Stimulated activated CD4-positive, alpha-beta T cell treated with anti-CD3 and anti-CD28 coated beads, Interleukin-4, amount 100 ng/mL, for 1 hour (primary cell): ENCODE data around the gene XNDC1N.

Experiments used
- DNase-seq: peaks from one replicate; pipeline ENCODE4 v3.0.0-alpha.2; 2020

XNDC1N gene, protein sequence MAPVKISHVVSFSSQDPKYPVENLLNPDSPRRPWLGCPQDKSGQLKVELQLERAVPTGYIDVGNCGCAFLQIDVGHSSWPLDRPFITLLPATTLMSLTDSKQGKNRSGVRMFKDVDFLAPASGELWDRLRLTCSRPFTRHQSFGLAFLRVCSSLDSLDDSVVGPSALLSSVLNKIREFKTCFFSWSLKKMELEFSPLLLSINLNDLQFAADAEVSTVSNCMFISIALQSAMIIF

DNA sequence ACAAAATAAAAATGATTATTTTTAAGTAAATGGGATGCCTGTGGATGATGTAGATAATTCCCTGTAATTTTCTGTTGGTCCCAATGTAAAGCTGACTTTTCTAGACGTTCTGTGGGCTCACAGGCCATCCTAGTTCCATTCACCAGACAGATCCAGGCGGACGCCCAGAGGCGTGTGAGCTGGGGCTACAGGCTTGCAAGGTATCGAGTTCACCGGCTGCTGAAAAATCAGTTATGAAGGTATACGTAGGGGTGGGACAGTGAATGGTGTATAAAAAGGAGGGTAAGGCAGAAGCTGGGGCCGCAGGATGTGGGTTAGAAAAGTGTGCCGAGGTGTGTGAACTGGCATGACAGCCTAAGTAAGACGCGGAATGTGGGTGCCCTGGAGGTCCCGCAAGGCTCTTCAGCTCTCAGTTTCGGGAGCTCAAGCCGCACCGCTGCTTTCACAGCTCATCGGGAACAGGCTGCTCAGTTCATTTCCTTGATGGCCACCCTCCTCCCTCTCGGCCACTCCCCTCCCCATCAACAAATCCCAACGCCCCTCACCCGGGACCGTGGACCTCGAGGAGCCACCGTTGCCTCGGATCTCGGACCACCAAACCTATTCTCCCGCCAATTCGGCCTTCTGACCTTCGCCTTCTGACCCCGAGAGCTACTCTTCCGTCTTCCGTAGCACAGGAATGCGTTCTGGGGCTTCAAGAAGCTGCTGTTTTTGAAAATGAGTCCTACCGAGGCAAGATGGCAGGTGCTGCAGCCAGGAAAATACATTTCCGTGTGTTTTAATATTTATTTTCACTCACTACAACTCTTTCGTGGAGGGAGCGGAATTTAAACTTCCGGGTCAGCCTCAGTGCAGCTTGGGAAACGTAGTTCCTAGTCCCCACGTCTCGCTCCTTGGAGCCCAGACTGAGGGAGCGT, at the start of gene XNDC1N:
Gene XNDC1N (minus strand): TSS at position 775 of the 917 bp plus-strand sequence. CDS start 5,241 bp downstream, outside the sequence.
- peak; percentile 55 for DNase-seq

DNA sequence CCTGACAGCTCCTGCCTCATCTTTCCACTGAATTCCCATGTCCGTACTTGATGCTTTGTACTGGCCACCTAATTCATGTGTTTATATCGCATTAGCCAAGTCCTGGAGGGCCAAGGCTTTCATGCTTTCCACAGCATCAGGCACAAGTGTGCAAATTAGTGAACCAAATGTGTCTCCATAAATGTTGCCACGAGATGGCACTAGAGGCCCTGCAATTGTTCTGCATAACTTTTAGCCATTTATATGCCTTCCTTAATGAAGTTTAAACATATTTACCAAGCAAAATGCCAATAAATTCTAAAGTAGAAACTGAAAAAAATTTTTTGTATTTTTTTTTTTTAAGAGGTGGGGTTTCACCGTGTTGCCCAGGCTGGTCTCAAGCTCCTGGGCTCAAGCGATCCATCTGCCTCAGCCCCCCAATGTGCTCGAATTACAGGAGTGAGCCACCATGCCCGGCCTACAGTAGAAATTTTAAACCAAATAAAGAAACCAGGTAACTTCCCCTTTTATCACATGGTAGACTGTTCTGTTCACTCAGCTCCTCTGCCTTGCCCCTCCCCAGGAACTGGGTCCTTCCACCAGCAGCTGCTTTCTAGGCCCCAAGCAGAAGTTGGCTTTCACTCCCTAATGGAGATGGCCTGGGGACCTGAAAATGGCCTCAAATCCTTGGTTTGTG, 49.5 kb upstream of the XNDC1N start:
- DNase-seq: peak; percentile 29

DNA sequence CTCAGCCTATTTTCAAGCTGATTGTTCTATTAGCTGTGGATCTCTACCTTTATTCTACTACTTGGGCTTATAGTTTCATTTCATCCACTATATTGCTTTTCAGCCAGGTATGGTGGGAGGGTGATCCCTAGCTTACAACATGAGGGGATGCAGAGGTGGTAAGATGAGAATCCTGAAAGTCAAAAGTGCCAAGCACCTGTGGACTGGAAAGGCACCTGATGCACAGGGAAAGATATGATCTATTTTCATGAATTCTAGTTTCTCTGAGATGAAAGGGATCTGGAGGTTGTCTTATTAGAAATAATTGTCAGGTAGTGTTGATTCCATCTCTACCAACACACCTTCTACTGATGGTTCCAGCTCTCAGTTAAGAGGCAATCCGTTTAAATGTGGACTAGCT, 48.7 kb upstream of the XNDC1N start:
- DNase-seq: no peak

DNA sequence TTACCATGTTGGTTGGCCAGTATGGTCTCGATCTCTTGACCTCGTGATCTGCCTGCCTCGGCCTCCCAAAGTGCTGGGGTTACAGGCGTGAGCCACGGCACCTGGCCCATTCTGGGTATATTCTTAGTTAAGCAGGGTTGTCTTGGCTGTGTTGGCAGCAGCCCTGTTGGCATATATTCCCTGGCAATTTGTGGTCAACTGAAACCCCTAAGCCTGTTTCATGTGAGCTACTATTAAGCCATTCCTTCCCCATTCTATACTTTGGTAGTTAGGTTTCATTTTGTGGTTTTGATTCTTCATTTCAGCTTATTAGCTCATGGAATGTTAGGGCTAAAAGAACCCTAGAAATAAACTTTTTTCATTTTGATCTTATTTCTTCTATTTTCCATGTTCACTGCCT, 48.2 kb upstream of the XNDC1N start:
- no peak for DNase-seq

DNA sequence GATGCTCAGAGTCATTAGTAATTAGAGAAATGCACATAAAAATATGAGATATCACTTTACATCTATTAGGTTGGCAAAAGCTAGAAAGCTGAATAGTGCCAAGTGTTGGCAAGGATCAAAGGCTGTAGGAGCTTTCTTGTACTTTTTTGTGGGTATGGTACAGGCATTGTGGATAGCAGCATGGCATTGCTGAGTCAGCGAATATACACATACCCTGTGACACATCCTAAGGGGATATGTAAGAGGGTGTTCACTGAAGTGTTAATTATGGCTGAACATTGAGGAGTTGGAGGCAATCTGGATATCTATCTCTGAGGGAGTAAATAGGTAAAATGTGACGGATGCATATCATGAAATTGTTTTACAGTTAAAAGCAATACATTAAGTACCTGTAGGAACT, 43.3 kb upstream of the XNDC1N start:
- no peak for DNase-seq

DNA sequence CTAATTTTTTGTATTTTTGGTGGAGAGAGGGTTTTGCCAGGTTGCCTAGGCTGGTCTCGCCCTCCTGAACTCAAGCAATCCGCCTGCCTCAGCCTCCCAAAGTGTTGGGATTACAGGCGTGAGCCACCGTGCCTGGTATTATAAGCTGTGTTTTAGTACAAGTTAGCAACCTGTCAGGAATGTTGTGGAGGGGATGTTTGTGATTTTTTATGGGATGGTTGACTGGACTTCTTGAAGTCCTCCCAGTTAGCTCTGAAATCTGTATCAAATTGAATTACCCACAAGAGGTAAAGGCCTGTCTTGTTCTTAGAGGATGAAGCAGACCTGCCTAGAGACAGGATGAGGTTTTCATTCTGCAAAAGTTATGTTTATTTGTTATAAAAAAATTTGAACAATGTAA, 36.2 kb upstream of the XNDC1N start:
- DNase-seq: no peak

DNA sequence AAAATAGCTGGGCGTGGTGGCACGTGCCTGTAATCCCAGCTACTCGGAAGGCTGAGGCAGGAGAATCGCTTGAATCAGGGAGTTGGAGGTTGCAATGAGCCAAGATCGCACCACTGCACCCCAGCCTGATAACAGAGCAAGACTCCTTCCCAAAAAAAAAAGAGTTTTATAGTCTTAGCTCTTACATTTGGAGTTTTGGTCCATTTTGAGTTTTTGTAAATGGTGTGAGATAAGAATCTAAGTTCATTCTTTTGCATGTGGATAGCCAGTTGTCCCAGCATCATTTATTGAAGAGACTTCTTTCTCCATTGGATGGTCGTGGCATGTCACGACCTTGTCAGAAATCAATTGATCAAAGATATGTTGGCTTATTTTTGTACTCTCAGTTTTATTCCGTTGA, 35.1 kb upstream of the XNDC1N start:
- DNase-seq: no peak

DNA sequence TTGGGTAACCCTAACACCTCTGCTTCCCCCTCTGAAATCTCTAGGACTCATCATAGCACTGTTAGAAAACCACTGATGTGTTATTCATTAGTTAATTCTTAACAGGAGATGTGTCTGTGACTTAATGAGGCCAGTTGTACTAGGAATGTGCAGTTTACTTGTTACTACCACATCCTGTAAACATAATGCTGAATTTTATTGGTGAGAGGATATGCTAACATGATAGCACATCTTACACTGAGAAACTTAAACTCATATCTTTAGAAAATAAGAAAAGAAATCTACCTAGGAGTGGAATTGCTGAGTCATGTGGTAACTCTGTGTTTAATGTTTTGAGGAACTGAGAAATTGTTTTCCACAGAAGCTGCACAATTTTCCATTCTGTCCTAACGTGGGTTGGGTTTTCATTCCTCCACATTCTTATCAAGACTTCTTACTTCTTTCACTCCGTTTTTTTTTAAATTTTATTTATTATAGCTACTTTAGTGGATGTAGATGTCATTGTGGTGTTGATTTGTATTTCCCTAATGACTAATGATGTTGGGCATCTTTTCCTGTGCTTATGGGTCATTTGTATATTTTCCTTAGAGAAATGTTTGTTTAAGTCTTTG, 34.1 kb upstream of the XNDC1N start:
- DNase-seq: no peak

DNA sequence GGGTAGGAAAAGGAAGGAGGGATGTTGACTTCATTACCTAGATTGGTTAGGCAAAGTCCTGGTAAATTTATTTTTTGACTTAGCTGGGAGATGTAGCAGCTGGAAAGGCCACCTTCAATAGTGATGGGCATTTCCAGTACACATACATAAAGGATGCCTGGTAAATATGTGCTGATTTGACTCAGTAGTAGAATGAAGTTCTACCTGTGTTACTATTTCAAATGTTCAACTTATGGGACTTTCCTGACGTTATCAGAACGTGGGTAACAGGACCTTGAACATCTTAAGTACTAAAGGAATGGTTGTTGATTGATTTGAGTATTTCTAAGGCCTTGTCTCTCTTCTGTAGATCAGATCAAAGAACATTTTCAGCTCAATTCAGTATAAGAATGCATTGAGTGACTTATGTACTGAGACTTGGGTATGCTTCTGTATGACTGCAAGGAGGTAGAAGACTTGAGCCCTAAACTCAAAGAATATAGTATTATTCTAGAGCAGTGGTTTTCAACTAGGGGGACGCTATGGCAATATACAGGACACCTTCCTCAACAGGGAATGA, 27.6 kb upstream of the XNDC1N start:
- DNase-seq: no peak

DNA sequence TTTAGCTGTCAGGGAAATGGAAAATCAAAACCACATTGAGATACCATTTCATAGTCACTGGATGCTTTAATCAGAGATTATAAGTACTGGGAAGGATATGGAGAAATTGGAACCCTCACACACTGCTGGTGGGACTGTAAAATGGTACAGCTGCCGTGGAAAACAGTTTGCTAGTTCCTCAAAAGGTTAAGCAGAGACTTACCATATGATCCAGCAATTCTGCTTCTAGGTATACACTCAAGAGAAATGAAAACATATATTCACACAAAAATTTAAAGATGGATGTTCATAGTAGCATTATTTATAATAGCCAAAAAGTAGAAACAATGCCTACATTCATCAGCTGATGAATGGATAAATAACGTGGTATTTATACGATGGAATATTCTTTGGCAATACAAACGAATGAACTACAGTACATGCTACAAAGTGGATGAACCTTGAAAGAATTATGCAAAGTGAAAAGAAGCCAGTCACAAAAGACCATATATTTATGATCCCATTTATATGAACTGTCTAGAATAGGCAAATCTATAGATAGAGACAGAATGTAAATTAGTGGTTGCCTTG, 23.4 kb upstream of the XNDC1N start:
- DNase-seq: no peak

DNA sequence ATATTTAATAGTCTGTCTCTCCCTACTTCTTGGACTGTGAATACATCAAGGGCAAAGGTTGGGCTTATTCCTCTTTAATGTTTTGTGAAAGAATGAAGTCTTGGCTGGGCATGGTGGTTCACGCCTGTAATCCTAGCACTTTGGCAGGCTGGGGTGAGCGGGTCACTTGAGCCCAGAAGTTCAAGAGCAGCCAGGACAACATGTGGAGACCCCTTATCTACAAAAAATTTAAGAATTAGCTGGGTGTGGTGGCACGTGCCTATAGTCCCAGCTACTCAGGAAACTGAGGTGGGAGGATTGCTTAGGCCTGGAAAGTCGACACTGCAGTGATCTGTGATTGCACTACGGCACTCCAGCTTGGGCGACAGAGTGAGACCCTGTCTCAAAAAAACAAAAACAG, 20.6 kb upstream of the XNDC1N start:
- DNase-seq: no peak

DNA sequence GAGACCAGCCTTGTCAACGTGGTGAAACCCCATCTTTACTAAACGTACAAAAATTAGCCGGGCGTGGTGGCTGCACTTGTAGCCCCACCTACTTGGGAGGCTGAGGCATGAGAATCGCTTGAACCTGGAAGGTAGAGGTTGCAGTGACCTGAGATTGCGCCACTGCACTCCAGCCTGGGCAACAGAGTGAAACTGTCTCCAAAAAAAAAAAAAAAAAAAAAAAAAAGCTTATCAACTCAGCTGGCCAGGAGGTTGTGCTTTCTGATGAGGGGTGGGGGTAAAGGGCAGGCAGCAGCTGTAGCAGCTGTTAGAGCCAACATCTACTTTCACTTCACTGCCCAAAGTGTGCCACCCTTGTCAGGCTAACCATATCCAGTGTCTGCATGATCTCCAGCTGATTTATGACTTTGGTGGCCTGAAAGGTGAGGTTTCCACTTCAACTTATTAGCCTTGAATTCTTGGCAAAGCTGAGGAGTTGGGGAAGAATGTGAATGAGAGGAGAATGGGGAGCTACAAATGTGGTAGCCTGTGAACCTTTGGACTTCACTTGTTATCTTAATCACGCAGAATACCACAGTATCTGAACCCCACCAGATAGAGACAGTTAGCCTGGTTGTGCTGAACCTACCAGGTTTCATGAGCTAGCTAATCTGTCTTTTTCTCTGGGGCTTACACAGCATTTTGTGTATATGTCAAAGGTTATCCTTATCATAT, 20.1 kb upstream of the XNDC1N start:
- no peak for DNase-seq

DNA sequence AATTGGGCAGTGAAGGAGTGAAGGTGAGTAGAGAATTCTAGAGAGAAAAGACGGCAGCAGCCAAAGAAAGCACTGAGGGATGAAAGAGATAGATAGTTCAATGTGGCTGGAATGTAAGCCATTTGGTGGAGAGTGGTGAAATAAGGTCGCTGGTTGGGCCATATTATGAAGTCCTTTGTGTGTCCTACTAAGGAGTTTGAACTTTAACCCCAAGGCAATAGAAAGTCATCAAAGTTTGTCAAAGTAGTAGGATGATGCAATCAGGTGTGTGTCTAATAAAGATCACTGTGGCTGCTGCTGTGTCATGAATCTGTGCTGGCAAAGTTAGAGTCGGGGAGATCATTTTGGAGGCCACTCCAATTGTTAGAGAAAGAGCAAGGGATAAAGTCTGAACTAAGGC, 19.1 kb upstream of the XNDC1N start:
- DNase-seq: no peak

DNA sequence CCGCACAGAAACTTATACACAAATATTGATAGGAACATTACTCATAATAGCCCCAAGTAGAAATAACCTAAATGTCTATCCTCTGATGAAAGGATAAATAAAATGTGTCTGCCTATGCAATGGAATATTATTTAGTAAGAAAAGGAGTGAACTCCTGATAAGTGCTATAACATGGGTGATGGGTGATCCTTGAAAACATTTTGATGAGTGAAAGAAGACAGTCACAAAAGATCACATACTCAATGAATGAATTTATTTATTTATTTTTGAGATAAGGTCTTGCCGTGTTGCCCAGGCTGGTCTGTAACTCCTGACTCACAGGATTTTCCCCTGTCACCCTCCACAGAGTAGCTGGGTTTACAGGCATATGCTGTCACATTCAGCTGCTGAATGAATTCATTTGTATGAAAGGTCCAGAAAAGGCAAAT, 17.8 kb upstream of the XNDC1N start:
- DNase-seq: no peak

DNA sequence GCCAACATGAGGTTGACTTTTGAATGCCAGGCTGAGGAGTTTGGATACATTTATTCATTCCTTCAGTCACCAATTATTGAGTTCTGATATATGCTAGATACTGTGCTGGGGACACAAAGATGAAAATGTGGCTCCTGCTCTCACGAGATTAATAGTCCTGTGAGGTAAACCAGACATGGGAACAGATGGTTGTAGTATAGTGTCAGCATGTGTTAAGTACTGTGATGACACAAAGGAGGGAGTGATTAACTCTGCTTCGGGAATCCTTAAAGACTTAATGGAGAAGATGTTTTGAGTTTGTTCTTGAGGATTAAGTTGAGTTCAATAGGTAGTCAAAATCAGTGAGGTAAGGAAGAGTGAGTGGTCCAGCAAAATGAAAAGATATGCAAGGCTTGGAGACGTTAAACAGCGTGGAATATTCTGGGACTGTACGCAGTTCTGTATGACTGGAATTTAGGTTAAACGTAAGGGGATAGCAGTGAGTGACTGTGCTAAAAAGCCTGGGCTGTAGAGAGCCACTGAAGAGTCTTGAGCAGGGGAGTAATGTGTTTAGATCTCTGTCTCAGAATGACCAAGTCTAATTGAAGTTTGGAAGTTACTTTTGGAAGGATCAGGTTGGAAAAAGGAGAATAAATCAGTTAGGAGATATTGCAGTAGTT, 12.3 kb upstream of the XNDC1N start:
- no peak for DNase-seq

DNA sequence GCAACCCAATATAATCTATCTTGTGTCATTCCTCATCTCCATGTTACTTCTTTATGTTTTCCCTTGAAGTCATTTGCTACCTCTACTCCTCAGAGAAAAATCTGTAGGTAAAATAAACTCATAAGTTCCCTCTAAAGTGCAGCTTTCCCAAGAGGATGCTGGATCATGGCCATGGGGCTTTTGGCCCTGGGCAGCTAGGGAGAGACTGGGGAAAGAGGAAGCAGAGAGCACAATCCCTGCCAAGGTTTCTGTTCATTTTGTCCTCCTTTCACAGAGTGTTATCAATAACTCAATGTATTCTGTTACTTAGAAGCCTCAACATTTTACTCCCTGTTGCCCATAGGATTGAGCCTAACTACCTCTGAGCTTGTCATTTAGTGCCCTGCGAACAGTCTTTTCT, 9.4 kb upstream of the XNDC1N start:
- no peak for DNase-seq

DNA sequence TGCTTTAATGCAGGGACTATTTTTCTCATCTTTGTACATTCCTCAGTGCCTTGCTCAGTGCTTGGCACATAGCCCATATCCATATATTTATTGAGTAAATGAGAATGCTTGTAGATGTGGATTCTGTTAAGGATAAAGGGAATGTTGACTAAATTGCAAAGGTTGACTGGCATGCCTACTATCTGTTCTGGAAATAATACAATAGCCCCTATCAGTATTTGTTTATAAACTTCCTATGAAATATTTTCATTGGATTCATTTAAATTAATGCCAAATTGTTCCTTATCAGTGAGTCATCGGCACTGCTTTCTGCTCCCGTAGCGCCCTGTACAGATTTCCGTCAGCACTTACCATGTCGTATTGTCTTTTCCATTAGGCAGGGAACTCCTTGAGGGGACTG, 8.4 kb upstream of the XNDC1N start:
- DNase-seq: no peak

DNA sequence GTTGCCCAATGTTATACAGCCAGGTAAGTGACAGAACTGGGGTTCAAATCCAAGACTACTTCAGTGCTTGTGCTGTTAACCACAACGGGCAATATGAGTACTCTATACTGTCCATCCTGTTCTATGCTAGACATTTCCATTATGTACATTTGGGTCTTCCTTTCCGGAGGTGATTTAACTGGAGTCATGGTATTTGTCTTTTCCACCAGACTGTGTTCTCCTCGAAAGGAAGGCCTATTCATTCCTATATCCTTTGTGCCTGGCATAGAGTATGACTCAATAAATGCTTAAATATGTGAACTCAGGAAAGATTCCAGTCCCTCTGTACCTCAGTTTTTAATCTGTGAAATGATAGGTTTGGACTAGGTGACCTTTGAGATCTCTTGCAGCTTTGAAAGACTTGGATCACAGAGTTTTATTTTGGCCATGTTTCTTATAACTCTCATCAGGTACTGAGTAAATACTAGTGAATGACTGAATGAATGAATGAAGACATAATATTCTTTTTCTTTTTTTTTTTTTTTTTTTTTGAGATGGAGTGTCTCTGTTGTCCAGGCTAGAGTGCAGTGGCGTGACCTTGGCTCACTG, 7.0 kb upstream of the XNDC1N start:
- DNase-seq: no peak

DNA sequence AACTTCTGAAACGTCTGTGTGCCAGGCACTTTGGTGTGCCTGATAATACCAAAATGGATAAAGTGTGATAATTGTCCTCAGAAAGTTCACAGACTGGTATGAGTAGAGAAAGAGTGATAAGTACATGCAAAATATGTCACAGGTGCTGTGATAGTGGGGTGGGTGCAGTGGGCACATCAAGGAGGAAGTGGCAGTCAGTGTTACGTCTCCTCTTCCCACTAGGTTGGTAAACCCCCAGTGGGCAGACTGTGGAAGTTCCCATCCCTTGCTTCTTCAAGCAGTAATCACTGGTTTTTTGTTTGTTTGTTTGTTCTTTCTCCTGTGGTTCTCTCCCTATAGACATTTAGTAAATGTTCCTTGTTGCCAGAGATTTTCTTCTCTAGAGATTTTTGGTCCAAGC, 5.8 kb upstream of the XNDC1N start:
- DNase-seq: no peak

DNA sequence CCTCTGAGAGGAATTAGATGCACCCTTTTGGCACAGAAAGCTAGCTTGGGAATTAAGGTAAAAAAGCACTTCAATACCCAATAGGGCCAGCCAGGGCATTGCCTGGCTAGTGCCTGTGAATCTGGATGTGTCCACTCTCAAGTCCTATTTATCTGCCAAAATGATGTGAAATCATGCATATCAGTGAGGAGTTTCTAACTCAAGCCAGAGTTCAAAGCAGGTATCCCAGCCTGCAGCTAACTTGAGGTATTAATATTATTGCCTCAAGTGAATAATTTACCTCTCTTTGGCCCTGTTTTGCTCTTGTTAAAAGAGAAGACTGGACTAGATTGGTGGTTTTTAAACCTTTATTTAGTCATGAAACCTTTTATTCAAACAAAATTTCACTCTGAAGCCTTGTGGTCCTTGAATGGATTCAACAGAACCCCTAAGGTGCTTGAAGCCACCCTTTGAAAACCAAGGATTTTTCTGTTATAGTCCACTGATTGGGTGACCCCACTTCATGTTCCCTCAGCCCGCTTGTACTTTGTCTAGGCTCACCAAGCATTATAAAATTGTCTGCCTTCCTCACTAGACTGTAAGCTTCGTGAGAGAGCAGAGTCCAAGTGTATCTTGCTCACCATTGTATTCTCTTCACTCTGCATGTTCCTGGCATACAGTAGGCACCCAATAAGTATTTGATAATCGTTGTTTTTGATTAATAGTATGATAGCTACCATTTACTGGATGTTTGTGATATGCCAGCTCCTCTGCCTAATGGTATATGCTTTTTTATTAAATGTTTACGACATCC, 4.9 kb upstream of the XNDC1N start:
- no peak for DNase-seq
